Measurements from ENCODE around the gene EVL.
A peak's percentile ranks its signal among the peaks of the same experiment; 100 is the strongest.

Gene EVL

GRCh38 chr14:100085462-100085861 lies 20.2 kb downstream of the EVL start:
- no peak for DNase-seq (ENCODE audit: low spot score)

DNA sequence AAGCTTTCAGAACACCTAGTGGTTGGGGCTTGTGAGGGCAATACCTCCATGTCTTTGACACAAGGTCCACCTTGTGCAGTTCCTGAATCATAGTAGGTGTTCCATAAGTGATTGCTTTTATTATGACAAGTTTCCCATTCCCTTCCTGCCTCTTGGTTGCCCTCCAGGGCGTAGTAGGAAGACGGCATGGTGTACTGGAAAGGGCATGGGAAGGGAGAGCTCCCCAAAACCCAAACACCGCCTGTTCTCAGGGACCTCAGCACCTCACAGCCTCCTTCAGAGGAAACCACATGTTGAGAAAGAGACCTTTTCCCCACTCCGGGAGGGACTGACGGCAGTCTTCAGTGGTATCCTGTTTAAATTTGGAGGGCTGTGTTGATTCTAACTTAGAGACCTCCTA lies 21.1 kb downstream of the EVL start:
- DNase-seq (ENCODE audit: low spot score), result no peak

DNA sequence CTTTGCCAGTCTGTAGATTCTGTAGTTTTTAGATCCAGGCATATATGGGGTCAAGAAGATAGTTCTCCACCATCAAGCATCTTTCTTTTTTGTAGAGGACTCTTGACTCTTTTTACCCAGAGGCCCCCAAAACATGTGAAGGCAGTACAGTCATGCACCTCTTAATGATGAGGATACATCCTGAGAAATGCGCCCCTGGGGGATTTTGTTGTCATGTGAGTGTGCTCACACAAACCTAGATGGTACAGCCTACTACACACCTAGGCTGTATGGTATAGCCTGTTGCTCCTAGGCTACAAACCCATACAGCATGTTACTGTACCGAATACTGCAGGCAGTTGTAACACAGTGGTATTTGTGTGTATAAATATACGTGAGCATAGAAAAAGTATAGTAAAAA lies 23.0 kb downstream of the EVL start:
- DNase-seq (ENCODE audit: low spot score), result no peak

DNA sequence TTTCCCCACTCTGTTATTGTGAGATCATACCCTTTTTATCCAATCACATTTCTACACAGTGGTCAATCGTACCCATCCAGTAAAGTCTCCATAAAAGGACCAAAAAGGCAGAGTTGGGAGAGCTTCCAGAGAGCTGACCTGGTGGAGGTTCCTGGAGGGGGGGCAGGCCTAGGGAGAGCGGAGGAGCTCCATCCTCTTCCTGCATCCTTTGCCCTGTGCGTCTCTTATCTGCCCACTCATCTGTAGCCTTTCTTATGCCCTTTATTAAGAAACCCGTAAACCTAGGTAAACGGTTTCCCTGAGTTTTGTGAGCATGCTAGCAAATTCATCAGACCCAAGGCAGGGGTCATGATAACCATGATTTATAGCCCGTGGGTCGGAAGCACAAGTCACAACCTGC lies 26.2 kb downstream of the EVL start:
- no peak for DNase-seq (ENCODE audit: low spot score)

DNA sequence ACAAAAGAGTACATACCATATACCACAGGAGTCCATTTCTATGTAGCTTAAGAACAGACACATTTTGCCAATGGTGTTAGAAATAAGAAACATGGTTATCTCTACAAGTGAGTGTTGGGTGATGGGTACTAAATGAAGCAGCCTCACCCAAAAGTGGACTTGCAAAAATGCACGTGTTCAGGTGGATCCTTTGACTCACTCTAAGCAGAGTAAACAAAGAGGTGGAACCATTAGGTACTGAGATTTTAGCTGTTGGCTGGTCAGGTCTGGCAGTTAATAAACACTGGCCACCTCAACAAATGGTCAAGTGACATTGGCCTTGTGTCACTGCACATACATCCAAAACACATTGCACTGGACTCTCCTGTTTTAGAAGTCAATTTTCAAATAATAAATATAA lies 27.6 kb downstream of the EVL start:
- DNase-seq (ENCODE audit: low spot score), result no peak

DNA sequence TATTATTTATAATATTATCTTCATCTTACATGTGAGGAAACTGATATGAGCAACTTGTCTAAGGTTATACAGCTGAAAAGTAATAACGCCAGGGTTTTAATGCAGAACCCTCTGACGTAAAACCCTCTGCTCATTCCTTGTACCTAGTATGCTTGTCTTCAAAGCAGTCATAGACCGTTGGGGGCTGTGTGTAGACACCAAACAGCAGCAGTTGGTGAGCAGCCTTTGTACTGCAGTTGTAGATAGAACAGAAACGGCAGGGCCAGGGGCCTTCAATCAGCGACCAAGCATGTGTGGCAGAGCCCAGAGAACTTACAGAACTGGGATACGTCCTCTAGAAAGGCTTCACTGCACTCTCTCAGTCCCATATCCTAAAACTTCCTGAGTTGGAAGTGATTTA lies 28.1 kb downstream of the EVL start:
- DNase-seq (ENCODE audit: low spot score), result no peak

GRCh38 chr14:100096656-100097055 lies 31.4 kb downstream of the EVL start:
- DNase-seq (ENCODE audit: low spot score), result no peak

DNA sequence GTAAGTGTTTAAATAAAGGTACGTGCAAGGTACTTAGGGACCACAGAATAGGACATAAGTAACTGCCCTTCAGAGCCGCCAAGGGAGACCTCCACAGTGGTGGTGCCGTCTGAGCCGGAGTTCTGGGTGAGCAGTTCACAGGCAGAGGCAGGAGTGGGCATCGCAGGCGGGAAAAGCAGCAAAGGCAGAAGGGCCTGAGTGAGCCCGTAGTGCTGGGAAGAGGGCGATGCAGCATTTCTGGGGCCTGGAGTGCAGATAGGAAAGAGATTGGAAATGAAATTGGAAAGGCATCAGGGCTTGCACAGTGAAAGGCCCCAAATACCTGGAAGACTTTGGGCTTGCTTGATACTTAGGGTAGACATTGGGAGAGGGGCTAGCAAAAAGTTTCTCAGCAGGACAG lies 32.9 kb downstream of the EVL start:
- DNase-seq (ENCODE audit: low spot score), result no peak

- DNase-seq (ENCODE audit: low spot score), result no peak
Measured at GRCh38 chr14:100100032-100100703, 34.9 kb downstream of the EVL start.

- DNase-seq (ENCODE audit: low spot score), result no peak
Measured at GRCh38 chr14:100102156-100102785, 37.0 kb downstream of the EVL start.

GRCh38 chr14:100103250-100104005 lies 38.2 kb downstream of the EVL start:
- no peak for DNase-seq (ENCODE audit: low spot score)

DNA sequence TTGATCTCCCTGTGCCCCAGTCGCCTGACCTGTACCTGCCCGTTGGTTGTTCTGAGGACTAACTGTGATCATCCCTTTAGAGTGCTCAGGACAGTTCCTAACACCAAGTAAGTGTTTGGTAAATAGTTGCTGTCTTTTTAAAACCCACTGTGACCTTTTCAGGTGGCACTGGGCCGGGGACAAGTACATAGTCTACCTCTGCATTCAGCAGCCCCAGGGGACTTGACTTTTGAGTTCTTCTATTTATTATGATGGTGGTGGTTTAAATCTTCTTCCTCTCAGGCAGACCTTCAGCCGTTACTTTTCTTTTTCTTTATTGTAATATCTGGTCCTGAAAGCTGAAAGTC lies 38.8 kb downstream of the EVL start:
- no peak for DNase-seq (ENCODE audit: low spot score)

- no peak for DNase-seq (ENCODE audit: low spot score)
Measured at GRCh38 chr14:100104523-100105300, 39.5 kb downstream of the EVL start.

DNA sequence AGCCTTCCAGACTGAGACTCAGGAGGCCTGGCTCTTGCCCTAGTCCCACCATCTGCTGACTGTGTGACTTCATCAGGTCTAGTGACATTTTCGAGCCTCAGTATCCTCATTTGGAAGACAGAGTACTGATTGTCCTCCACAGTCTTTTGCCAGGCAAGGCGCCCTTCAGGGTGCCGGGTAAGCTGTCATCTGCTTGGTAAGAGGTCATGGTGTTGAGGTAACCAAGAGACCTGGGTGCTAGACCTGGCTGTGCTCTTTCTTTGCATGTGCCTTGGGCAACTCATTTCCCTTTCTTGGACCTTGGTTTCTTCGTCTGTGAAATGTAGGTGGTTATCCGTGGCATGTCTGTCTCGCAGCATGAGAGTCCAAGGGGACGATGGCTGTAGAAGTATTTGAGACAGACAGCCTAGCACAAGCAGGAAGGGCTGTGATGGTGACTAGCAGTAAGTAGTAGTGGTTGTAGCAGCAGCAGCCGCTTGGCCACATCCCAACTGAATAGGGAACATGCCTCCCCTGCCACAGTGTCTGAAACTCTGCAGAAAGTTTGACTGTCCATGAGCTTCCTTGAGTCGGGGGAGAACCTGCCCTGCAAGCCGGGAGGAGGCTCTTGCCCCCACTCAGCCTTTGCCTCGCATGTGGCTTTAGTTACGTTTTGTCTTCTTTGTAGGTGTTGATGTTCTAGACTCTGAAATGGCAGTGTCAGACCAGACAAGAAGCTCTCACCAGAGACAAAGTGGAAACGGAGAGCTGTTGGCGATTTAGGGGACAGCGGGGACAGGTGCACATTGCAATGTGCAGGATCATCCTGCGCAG lies 40.3 kb downstream of the EVL start:
- DNase-seq (ENCODE audit: low spot score), result no peak

DNA sequence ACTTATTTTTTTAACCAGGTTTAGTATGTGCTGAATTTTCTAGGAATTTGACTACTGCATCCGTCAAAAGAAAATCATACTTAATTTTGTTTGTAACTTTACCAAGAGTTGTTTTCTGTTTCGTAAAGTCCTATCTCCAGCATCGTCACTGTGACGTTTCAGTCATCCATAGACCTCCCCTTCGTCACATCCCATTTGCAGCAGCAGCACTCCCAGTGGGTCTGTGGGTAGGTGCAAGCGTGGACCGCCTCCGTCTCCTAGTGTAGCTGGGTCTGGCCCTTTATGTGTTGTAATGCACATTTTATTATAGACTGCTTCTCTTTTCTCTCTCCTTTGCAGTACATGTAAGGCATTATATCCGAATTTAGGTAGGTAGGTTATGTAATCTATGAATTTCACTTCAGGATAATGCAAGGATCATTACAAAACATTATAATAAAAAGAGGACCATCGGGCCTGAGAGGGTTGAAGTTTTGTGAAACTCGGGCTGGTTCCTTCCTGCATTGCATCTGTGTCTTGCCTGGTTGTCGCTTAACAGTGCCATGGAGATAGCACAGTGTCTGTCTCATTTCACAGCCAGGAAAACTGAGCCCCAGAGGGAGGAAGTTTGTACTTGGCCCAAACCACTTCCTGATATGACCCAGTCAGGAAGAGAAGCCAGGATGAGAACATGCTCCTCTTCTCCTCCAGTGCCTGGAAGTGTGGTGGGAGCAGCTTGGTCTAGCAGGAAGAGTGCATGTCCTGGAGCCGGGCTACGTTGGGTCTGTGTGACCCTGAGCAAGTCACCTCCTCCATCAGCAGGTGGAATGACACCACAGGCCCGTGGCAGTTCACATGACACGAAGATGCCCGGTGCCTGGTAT lies 41.3 kb downstream of the EVL start:
- DNase-seq (ENCODE audit: low spot score), result no peak

DNA sequence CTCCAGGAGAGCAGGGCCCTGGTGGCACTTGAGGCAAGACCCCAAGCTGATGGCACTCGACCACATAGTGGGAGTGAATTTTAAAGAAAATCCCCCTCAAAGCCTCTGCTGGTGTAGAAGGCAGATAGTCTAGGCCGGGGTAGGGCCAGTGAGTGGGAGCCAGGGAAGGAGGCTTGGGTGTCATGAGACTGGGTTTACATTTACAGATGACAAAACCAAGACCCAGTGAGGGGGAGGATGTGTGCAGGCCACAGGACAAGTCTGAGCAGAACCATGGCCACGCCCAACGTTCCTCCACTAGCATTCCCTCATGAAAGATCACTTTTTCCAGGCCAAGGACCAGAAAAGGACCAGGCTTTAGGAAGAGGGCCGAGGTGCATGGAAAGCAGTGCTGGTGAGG lies 42.0 kb downstream of the EVL start:
- no peak for DNase-seq (ENCODE audit: low spot score)

- peak; percentile 81 for DNase-seq (ENCODE audit: low spot score)
Measured at GRCh38 chr14:100108042-100108825, 43.0 kb downstream of the EVL start.

- DNase-seq (ENCODE audit: low spot score), result no peak
Measured at GRCh38 chr14:100108840-100109593, 43.8 kb downstream of the EVL start.

DNA sequence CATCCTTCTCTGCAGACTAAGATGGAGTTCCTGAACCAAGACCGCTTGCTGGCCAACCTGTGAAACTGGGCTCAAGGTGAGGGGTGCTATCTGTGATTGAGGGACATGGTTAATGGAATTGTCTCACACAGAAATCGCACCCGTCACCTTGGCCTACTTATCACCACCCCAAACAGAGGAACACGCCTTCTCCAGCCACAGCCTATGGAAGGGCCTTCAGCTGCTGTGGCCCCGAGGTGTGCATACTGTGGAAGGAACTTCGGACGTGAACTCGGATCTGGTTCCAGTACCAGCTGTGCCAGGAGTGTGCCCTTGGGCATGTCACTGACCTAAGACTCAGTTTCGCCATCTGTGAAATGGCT lies 44.4 kb downstream of the EVL start:
- DNase-seq (ENCODE audit: low spot score), result no peak
